GM21737 (cell line): ENCODE results near the gene SLC35G1.

Source experiments
- ATAC-seq: cut with Tn5 transposase; IDR thresholded peaks from one replicate; pipeline ENCODE4 v1.9.1; 2021; ENCODE audit warnings: mild to moderate bottlenecking, moderate library complexity; ENCODE audit not compliant: unreplicated experiment

The SLC35G1 gene

GRCh38 chr10:93876381-93876780, 17.4 kb upstream of the SLC35G1 start:
- ATAC-seq: no peak

DNA sequence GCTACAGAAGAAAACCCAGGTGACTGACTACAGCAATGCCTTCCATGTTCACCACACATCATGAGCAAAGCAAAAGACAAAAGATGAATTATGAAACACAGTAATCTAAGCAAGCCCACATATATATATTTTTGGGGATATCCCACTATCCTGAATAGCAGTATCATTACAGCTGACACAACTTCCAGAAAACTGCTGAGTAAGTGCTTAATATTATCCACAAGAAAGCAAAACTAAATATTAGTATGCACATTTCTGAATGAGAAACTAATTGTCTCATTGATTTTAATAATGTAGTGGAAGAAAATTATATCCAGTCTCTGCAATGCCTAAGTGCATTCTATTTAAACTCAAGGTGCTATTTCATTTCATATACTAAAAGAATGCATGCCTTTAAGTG, 14.5 kb upstream of the SLC35G1 start:
- ATAC-seq: no peak

GRCh38 chr10:93894516-93895378, 969 bp downstream of the SLC35G1 start:
- ATAC-seq: no peak

GRCh38 chr10:93897070-93897780, 3.4 kb downstream of the SLC35G1 start:
- no peak for ATAC-seq

GRCh38 chr10:93899109-93899508, 5.3 kb downstream of the SLC35G1 start:
- ATAC-seq: no peak

DNA sequence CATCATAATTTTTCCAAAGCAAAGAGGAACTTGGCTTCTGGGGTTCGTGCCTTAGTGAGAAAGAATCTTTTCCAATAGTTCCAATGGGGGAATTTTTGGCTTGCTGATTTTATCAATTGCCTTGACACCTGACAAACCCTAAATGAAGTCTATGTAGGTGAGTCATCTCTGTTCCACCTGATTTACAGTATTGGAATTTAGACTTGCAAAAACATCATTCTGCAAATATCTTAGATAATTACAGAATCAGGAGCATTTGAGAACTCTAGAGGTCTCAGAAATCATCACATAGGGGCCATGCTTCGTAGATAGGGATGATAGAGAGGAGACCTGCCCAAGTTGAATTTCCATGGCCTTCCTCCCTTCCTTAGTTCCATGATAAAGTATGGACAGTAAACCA, 9.3 kb downstream of the SLC35G1 start:
- no peak for ATAC-seq

DNA sequence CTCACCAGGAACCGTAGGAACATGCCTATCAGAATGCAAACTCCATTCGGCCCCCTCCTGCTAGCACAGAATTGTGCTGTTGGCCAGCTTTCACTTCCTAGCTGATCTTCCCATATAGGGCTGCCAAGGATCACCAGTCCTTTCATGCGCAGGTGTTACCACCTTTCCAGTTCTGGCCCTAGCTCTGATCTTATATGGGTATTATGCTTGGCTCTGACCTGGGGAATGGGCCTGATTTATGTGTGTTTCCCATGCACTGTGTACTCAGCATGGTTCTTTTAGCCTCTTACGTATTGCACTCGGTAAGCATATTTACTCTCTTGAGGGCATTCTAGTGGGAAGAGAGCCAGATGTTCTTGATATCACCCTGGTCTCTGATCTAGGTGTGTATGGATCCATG, 11.1 kb downstream of the SLC35G1 start:
- no peak for ATAC-seq

DNA sequence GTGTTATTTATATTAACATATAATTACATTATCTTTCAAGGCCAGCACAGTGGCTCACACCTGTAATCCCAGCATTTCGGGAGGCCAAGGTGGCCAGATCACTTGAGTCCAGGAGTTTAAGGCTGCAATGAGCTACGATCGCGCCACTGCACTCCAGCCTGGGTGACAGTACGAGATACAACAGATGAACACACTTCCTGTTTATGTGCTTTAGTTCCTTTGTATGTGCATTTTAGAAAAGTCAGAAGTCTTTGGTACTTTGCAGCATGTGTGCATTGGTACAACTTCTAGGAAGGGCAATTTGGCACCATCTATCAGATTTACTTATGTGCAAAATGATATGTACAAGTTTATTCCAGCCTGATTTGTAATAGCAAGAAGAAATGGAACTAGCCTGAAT, 13.3 kb downstream of the SLC35G1 start:
- no peak for ATAC-seq

GRCh38 chr10:93911866-93912265, 18.1 kb downstream of the SLC35G1 start:
- no peak for ATAC-seq

DNA sequence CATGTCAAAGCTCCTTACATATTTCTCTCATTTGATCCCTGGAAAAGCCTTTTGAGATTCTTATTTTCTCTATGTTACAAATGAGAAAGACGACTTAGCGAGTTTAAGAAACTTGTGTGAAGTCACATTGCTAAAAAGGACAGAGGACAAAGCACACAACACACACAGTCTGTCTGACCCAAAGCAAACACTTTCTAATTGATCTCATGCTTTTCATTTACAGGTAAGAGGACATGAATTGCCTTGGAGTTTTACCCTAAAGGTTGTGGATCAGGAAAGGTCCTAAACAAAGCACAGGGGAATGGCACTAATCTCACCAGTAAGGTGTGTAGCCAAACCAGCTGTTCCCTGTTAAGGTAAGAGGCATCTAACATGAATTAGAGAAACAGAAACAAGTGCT, 18.7 kb downstream of the SLC35G1 start:
- no peak for ATAC-seq

DNA sequence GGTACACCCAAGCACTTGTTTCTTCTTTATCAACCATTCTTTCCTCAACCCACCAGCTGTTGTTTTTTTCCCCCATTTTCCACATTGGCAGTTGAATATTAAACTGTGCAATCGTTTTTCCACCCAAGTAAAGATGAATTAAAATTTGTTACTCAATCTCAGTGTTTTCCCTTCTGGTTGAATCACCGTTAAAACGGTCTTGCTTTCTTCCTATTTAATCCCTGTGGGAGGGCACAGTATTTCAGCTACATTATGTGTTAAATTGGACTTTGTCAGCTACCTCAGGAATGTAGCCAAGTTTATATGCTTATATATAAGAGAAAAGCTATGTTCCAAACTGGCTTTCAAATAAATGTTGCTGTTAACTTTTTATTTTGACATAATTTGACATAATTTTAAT, 19.9 kb downstream of the SLC35G1 start:
- no peak for ATAC-seq

- ATAC-seq: no peak
Observed at GRCh38 chr10:93915598-93915997, 21.8 kb downstream of the SLC35G1 start.

GRCh38 chr10:93916257-93917063, 22.7 kb downstream of the SLC35G1 start:
- no peak for ATAC-seq

GRCh38 chr10:93917064-93917391, 23.2 kb downstream of the SLC35G1 start:
- ATAC-seq: no peak

GRCh38 chr10:93917821-93918220, 24.0 kb downstream of the SLC35G1 start:
- ATAC-seq: no peak

- ATAC-seq: no peak
Observed at GRCh38 chr10:93921338-93921737, 27.6 kb downstream of the SLC35G1 start.

DNA sequence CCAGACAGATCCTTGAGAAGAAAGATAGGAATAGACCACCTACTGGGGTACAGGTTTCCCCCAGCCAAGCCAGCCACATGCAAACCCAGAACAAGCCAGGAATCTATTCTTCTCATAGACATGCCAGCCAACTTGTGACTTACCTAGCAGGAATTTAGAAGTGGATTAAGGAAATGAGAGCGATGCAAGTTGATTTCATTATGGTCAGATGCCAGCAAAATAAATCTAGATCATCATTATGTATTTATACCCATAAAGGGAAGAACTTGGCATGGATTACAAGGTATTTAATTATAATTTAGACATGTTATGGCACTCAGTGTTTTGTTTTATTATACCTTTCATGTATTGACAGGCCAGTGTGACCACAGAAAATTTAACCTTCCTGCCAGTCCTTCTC, 32.8 kb downstream of the SLC35G1 start:
- ATAC-seq: no peak

DNA sequence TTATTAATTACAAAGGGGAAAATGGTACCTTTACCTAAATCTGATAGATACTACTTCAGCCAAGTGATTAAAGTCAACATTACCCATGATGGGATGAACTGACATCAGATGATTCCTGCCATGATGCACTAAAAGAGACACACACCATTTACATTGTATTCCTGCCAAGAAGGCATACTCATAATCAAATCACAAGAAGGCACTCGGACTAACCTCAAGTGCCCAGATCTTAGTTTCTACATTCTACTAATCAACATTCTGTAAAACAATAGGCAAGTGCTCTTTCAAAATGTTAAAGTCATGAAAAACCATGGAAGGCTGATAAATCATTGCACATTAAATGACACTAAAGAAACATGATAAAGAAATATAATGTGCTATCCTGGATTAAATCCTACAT, 44.4 kb downstream of the SLC35G1 start:
- ATAC-seq: no peak

GRCh38 chr10:93940881-93941280, 47.1 kb downstream of the SLC35G1 start:
- no peak for ATAC-seq

DNA sequence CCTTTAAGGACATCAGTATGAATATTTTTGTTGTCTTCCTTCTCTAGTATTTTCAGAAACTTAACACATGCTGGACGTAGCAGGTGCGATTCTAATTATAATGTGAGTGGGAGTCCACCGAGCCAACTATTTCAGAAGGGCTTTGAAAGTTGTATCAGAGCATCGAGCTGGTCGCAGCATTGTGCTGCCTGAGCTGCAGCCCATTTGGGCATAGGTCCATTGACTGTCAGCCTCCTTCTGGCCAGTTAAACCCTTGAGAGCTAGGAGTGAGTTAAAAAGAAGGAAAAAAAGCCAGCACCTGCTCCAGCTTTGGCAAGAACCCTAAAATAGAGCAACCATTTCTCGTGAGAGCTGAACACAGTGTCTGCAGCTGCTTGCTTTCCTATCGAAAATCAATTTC, 47.8 kb downstream of the SLC35G1 start:
- ATAC-seq: no peak

GRCh38 chr10:93945819-93946218, 52.0 kb downstream of the SLC35G1 start:
- no peak for ATAC-seq

DNA sequence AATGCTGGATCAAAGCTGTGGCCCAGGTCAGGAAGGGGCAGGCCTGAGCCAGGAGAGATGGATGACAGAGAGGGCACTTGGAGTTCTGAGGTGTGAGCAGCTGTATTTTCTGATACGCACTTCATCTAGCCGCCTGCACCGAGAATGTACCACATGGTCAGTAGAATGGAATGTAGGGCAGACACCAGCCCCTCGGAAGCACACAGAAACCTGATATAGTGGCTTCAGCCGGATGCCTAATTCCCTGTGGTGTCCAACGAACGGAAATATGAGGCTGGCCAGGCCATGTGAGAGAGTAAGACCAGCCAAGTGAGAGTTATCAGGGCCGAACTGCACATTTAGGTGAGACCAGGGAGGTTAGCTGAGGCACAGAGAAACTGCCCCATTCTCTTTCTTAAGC, 53.3 kb downstream of the SLC35G1 start:
- no peak for ATAC-seq
